ENCODE results near the gene LORICRIN.

Gene LORICRIN

GRCh38 chr1:153251087-153251486, 8.4 kb upstream of the LORICRIN start:
- no peak for DNase-seq

GRCh38 chr1:153251562-153251961, 7.9 kb upstream of the LORICRIN start:
- DNase-seq, result no peak

GRCh38 chr1:153251988-153252387, 7.5 kb upstream of the LORICRIN start:
- no peak for DNase-seq

- no peak for DNase-seq
These were observed 6.4 kb upstream of the LORICRIN start for GRCh38 chr1:153253076-153253475.

- no peak for DNase-seq
These were observed 5.8 kb upstream of the LORICRIN start for GRCh38 chr1:153253693-153254092.

GRCh38 chr1:153260585-153261280, 1.2 kb downstream of the LORICRIN start:
- no peak for DNase-seq

GRCh38 chr1:153261281-153262069, 2.0 kb downstream of the LORICRIN start:
- DNase-seq, result no peak

- no peak for DNase-seq
These were observed 2.5 kb downstream of the LORICRIN start for GRCh38 chr1:153262070-153262366.

GRCh38 chr1:153262462-153263157, 3.1 kb downstream of the LORICRIN start:
- no peak for DNase-seq

- DNase-seq, result no peak
These were observed 6.0 kb downstream of the LORICRIN start for GRCh38 chr1:153265457-153265856.

- DNase-seq, result no peak
These were observed 12.2 kb downstream of the LORICRIN start for GRCh38 chr1:153271711-153272110.

GRCh38 chr1:153272186-153272585, 12.7 kb downstream of the LORICRIN start:
- DNase-seq, result no peak

- DNase-seq, result no peak
These were observed 18.4 kb downstream of the LORICRIN start for GRCh38 chr1:153277852-153278251.

GRCh38 chr1:153288634-153289275, 29.3 kb downstream of the LORICRIN start:
- no peak for DNase-seq

- no peak for DNase-seq
These were observed 32.0 kb downstream of the LORICRIN start for GRCh38 chr1:153291514-153291913.

- DNase-seq, result no peak
These were observed 32.7 kb downstream of the LORICRIN start for GRCh38 chr1:153292185-153292584.

GRCh38 chr1:153292740-153293479, 33.4 kb downstream of the LORICRIN start:
- DNase-seq, result no peak

GRCh38 chr1:153293480-153293775, 33.9 kb downstream of the LORICRIN start:
- DNase-seq, result no peak

GRCh38 chr1:153293851-153294250, 34.4 kb downstream of the LORICRIN start:
- no peak for DNase-seq

GRCh38 chr1:153302308-153302707, 42.8 kb downstream of the LORICRIN start:
- no peak for DNase-seq

GRCh38 chr1:153305682-153306081, 46.2 kb downstream of the LORICRIN start:
- no peak for DNase-seq

- no peak for DNase-seq
These were observed 47.1 kb downstream of the LORICRIN start for GRCh38 chr1:153306303-153307220.

Measured in amniotic stem cell (primary cell).